ENCODE measurements around the gene NTSR1. TPM values are rescaled to one million over a fixed set of nuclear protein-coding genes. Genes with fewer than 3 reads are reported as not detected.

The NTSR1 gene
- total RNA-seq, 3 donors from 2014 or later: 0.08 TPM; not detected in 2

DNA sequence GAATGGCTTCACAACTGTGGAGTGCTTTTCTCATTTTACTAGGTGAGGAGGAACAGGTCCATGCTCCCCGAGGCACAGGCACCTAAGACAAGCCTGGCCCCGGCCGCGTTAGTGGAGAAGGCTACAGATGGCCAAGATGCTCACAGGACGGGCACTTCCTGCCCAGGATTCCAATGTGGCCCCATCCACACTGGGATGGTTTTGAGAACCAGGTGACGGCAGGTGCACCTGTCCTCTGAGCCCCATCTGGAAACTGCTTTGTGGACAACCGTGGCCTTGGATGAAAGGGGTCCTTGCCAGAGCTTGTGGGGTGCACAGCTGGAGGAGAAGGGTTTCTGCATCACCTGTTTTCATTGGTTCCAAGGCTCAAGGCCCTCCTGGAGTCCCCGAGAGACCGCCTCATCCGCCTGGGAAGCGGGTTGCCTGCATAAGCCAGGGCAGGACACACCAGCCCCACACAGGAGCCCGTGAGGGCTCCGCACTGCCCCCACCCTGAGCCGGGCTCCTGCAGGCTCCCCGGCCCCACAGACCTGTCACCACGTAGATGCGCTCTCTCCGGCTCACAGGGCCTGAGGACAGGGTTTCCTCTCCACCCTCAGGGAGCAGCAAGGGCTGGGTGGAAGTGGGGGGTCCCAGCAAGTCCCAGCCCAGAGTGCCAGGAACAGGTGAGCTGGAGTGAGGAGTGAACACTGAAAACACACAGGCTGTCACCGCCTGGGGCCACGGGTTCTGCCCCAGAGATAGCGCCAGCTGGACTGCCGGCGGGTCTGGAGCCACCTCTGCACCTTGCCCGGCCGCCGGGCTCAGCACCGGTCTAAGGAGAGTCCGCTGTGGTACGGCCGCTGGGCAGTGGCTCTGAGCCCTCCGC lies 18.3 kb downstream of the NTSR1 start:
- ATAC-seq: no peak
- Mint-ChIP-seq H3K36me3 (ENCODE audit: insufficient read depth) (no peaks in the 10 kb centered on the region), H3K27me3 (ENCODE audit: low read depth) (peaks cover 3% of the 10 kb centered on the region), H3K9me3 (no peaks in the 10 kb centered on the region), H3K4me3 (no peak overlapping the region), H3K4me1 (ENCODE audit: low read depth) (peaks cover 10% of the 10 kb centered on the region)
- no peak for DNase-seq

DNA sequence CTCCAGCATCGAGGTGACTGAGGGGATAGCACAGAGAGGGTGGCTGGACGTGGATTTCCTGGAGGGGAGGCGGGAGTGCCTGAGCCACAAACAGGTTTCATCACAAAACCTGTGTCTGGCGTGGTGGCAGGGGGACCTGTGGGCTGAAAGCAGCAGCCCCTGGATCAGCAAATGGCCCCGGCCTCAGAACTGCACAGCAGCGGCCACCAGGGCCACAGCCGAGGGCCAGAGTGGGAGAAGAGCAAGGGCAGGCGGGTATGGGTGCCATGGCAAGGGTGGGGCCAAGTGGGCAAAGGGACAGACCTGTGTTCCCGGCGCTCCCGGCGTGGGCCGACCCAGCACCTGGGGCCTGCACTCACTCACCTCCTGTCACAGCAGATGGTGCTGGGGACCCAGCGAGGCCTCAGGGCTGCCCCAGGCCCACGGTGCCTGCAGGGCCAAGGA lies 19.0 kb downstream of the NTSR1 start:
- Mint-ChIP-seq H3K9me3 (no peaks in the 10 kb centered on the region), H3K4me3 (no peak overlapping the region), H3K4me1 (ENCODE audit: low read depth) (peaks cover 7% of the 10 kb centered on the region), H3K27me3 (ENCODE audit: low read depth) (peaks cover 3% of the 10 kb centered on the region), H3K36me3 (ENCODE audit: insufficient read depth) (no peaks in the 10 kb centered on the region)
- DNase-seq (no peak), ATAC-seq (no peak)

DNA sequence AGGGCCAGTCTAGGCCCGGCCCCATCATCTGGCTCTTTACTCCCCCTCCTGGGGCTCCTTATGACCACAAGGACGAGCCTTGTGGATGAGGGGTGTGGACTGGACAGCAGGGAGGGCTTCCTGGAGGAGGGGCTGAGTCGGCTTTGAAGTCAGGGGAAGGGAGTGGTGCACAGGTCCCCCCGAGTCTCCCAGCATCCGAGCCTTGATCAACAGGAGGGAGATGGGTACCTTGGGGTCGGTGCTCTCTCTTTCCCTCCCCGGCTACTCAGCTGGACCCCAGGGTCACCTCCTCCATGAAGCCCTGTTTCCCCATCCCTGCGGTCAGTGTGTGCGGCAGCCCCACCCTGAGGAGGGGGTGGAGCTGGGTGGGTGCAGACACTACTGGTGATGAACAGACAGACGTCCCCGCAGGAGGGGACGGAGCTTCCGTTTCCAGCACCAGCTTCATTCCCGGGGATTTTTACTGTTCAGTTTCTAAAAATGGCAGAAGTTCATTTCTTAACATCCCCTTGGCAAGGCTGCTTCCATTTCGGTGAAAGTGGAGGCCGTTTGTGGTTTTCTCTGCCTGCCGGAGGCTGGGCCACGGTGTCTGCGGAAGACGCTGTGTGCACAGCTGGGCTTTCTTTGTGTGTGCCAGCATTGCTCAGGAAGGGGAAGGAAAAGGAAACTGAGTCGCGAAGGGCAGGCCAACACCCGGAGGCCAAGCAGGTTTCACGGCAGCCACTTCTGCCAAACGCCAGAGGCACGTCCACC lies 19.6 kb downstream of the NTSR1 start:
- DNase-seq (no peak), ATAC-seq (peak; percentile 32 to 35)
- Mint-ChIP-seq H3K4me1 (ENCODE audit: low read depth) (peaks cover 7% of the 10 kb centered on the region), H3K27me3 (ENCODE audit: low read depth) (peaks cover 3% of the 10 kb centered on the region), H3K36me3 (ENCODE audit: insufficient read depth) (no peaks in the 10 kb centered on the region), H3K4me3 (no peak overlapping the region), H3K9me3 (no peaks in the 10 kb centered on the region)

DNA sequence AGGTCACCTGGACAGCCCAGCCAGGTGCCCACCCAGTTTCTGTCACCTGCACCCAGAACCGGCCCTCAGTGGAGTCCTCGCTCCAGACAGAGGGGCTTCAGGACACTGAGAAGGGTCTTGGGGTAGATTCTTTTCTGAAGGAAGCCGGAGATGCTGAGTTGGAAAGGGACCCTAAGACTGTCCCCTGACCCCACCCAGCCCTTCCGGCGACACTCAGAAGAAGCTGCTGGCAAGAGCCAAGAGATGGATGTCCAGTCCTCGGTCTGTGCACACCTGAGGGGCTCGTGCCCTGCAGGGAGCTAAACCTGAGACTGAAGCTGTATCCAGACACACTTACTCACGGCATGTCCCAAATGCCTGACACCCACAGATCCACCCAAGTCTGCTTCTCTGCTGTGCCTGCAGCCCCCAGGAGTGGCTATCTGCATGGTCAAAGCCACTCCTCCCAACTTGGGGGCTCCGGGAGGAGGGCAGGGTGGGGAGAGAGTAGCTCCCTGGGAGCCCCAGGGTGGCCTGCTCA lies 20.2 kb downstream of the NTSR1 start:
- Mint-ChIP-seq H3K36me3 (ENCODE audit: insufficient read depth) (no peaks in the 10 kb centered on the region), H3K9me3 (no peaks in the 10 kb centered on the region), H3K27me3 (ENCODE audit: low read depth) (peaks cover 3% of the 10 kb centered on the region), H3K4me3 (no peak overlapping the region), H3K4me1 (ENCODE audit: low read depth) (peaks cover 7% of the 10 kb centered on the region)
- ATAC-seq (no peak), DNase-seq (no peak)

DNA sequence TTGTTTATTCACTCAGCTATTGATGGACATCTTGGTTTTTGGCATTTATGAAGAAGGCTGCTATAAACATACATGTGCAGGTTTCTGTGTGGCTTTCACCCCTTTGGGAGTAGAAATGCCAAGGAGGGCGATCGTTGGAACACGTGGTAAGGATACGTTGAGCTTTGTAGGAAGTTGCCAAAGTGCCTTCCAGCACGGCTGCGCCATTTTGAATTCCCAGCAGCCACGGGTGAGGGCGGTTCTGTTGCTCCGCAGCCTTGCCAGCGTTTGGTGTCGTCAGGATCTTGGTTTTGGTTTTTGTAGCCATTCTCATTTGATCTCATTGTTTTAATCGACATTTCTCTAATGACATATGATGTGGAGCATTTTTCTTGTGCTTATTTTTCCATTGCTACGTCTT lies 21.8 kb downstream of the NTSR1 start:
- H3K4me1 Mint-ChIP-seq (ENCODE audit: low read depth): peaks cover 10% of the 10 kb centered on the region
- ATAC-seq: no peak
- H3K27me3 Mint-ChIP-seq (ENCODE audit: low read depth): no peaks in the 10 kb centered on the region
- no peak overlapping the region for H3K4me3 Mint-ChIP-seq
- no peaks in the 10 kb centered on the region for H3K36me3 Mint-ChIP-seq (ENCODE audit: insufficient read depth)
- no peaks in the 10 kb centered on the region for H3K9me3 Mint-ChIP-seq
- DNase-seq: no peak

DNA sequence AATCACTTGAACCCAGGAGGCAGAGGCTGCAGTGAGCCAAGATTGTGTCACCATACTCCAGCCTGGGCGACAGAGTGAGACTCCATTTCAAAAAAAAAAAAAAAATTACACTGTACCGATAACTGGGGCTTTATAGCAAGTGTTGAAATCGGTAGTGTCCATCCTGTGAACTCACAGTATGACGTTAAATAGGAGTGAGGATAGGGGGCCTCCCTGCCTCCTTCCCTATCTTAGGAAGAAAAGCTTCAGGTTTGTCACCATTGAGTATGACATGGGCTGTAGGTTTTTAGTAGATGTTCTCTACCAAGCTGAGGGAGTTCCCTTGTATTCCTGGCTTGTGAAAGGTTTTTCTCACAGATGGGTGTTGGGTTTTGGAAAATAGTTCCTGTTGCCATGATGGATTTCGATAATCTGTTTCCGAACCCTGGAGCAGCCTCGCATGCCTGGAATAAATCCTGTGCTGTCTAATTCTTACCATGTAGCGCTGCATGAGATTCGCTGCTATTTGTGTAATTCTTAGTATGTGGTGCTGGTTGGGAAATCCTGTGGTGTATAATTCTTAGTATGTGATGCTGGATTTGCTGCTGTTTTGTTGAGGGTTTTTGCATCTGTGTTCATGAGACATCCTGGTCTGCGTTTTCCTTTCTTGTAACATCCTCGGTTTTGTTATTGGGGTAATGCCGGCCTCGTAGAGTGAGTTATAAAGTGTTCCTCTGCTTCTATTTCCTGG lies 23.6 kb downstream of the NTSR1 start:
- no peaks in the 10 kb centered on the region for H3K36me3 Mint-ChIP-seq (ENCODE audit: insufficient read depth)

DNA sequence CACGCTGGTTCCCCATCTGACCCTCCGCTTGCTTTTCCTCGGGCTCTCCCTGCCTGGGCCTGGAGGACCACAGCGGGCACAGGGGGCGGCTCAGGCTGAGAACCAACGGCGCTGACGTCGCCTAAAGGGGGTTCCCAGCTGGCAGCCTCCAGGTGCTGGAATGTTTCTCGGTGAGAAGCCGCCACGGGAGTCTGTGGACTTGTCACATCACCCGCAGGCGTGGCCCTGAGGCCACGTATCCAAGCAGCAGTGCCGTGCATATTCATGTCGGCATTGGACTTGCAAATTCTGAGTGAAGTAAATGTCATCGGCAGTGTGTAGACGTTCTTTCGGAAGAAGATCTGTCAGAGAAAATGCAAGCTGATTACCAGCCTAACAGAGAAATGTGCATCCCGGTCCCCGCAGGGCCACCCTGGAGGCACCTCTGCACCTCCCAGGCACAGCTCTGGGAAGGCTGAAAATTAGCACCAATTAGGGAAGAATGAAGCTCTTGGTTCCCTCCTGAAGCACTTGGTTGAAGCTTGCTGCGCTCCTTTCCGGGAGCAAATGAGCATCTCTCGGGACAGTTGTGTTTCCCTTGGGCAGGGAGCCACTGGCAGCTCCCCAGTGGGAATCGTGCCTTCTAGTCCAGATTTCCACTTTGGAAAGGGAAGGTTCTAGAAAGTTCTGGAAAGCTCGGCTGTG lies 24.3 kb downstream of the NTSR1 start:
- no peak for DNase-seq
- peaks cover 12% of the 10 kb centered on the region for H3K4me1 Mint-ChIP-seq (ENCODE audit: low read depth)
- H3K9me3 Mint-ChIP-seq: no peaks in the 10 kb centered on the region
- ATAC-seq: no peak
- no peaks in the 10 kb centered on the region for H3K36me3 Mint-ChIP-seq (ENCODE audit: insufficient read depth)
- H3K27me3 Mint-ChIP-seq (ENCODE audit: low read depth): no peaks in the 10 kb centered on the region
- no peak overlapping the region for H3K4me3 Mint-ChIP-seq

More for the DNA sequence above, 23.6 kb downstream of the NTSR1 start:
- H3K4me1 Mint-ChIP-seq (ENCODE audit: low read depth): peaks cover 13% of the 10 kb centered on the region
- no peak overlapping the region for H3K4me3 Mint-ChIP-seq
- no peaks in the 10 kb centered on the region for H3K27me3 Mint-ChIP-seq (ENCODE audit: low read depth)
- ATAC-seq (no peak), DNase-seq (no peak)
- H3K9me3 Mint-ChIP-seq: no peaks in the 10 kb centered on the region

DNA sequence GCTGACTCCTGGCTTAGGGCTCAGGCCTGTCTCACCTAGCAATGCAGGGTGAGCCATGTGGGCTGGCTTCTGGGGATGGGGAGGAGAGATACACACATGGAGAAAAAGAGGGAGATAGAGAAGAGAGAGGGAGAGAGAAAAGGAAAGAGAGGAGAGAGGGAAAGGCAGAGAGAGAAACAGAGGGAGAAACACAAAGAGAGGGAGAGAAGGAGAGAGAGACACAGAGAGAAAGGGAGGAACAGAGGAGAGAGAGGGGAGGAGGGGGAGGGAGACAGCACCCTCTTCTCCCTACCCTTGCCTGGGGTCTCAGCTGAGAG lies 24.8 kb downstream of the NTSR1 start:
- H3K4me1 Mint-ChIP-seq (ENCODE audit: low read depth): peaks cover 9% of the 10 kb centered on the region
- H3K27me3 Mint-ChIP-seq (ENCODE audit: low read depth): no peaks in the 10 kb centered on the region
- no peak overlapping the region for H3K4me3 Mint-ChIP-seq
- DNase-seq (no peak), ATAC-seq (no peak)
- H3K36me3 Mint-ChIP-seq (ENCODE audit: insufficient read depth): no peaks in the 10 kb centered on the region
- H3K9me3 Mint-ChIP-seq: no peaks in the 10 kb centered on the region

DNA sequence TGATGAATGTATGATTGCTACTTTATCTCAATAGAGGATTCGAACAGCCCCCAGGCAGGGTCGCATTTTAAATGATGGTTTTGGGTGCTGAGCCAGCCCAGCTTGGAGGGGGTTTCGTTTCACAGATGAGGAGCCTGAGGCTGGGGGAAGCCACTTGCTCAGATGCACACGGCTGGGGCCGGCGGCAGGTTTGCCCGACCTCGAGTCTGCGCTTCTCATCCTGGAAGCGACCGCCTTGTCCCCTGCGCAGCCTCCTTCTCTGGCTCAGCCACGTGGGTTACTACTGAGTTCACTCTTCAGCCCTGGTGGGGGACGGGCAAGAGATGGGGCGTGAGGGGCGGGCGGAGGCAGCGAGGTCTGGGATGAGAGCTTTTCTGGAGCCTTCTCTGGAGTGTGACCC lies 25.3 kb downstream of the NTSR1 start:
- no peak for ATAC-seq
- Mint-ChIP-seq H3K36me3 (ENCODE audit: insufficient read depth) (no peaks in the 10 kb centered on the region), H3K4me1 (ENCODE audit: low read depth) (peaks cover 12% of the 10 kb centered on the region), H3K4me3 (no peak overlapping the region), H3K9me3 (no peaks in the 10 kb centered on the region), H3K27me3 (ENCODE audit: low read depth) (no peaks in the 10 kb centered on the region)
- DNase-seq: no peak

DNA sequence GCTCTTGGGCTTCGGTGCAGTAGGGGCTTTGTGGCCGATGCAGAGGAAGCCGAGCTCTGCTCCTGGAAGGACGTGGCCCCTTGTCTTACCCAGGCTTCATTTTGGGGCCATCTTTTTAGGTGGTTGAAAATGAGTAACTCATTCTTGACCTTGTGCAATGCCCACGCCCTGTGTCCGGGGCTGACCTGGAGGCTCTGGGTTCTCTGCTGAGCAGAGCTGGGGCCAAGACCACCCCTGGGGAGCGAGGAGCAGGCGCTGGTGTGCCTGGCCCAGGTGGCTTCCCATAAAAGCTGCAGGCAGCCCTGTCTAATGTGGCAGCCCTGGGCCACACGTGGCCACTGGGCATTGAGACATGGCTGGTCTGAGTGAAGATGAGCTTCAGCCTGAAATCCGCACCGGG lies 25.7 kb downstream of the NTSR1 start:
- DNase-seq (no peak), ATAC-seq (no peak)
- no peaks in the 10 kb centered on the region for H3K36me3 Mint-ChIP-seq (ENCODE audit: insufficient read depth)
- H3K4me3 Mint-ChIP-seq: no peak overlapping the region
- H3K9me3 Mint-ChIP-seq: no peaks in the 10 kb centered on the region
- peaks cover 15% of the 10 kb centered on the region for H3K4me1 Mint-ChIP-seq (ENCODE audit: low read depth)
- no peaks in the 10 kb centered on the region for H3K27me3 Mint-ChIP-seq (ENCODE audit: low read depth)

DNA sequence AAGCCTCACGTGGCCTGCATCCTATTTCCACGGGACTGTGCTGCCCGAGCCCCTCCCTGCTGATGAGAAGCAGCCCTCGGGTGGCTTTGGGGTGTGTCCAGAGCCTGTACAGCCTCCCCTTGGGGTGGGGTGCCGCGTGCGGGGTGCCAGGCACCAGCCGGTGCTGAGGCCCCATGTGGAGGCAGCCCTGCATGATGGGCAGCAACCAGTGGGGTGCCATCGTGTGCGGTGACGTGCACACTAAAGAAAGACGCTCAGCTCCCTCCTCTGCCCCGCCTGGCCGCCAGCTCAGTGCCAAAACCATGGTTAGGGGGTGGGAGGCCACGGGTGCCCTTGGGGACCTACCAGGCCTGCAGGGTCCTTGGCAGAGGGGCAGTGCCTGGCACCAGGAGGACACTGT lies 26.2 kb downstream of the NTSR1 start:
- H3K36me3 Mint-ChIP-seq (ENCODE audit: insufficient read depth): no peaks in the 10 kb centered on the region
- H3K9me3 Mint-ChIP-seq: no peaks in the 10 kb centered on the region
- H3K4me3 Mint-ChIP-seq: no peak overlapping the region
- no peaks in the 10 kb centered on the region for H3K27me3 Mint-ChIP-seq (ENCODE audit: low read depth)
- peaks cover 21% of the 10 kb centered on the region for H3K4me1 Mint-ChIP-seq (ENCODE audit: low read depth)
- ATAC-seq: no peak
- no peak for DNase-seq

DNA sequence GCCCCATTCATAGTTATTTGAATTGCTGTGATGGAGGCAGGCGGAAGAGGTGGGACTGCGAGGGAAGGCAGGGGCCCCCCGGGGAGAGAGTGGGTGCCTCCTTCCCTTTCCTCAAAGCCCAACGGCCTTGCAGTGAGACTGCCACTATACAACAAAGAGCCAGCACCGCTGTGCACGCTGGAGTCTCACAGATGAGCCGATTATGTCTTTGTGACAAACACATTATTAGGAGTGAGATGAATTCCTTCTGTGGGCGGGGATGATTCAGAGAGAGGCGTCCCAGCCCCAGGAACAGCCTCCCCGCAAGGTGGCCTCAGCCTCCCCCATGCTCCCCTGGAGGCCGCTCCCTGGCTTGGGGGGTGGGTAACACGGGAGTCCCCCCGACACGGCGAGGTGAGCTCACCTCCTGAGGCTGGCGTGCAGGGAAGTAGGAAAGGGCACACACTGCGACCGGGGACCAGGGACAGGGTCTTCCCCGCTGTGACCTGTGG lies 26.7 kb downstream of the NTSR1 start:
- ATAC-seq: no peak
- Mint-ChIP-seq H3K4me3 (no peak overlapping the region), H3K27me3 (ENCODE audit: low read depth) (no peaks in the 10 kb centered on the region), H3K9me3 (no peaks in the 10 kb centered on the region), H3K36me3 (ENCODE audit: insufficient read depth) (no peaks in the 10 kb centered on the region), H3K4me1 (ENCODE audit: low read depth) (peaks cover 26% of the 10 kb centered on the region)
- peak; percentile 29 for DNase-seq

DNA sequence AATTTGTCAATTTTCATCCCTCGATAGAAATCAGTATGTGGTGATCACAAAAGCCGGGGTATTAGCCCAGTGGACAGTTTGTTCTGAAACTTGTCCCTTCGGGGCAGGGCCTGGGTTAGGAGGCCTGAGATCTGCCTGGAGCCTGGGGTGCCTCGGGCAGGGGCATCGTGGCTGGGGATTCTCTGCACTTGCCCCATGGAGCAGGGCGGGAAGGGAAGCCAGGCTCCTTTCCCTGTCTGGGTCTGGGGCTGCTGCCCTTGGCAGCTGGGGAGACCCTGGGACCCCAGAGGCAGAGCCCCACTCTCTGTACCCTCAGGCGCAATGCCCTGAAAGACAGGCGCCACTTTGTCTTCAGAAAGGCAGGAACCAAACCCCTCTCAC lies 27.4 kb downstream of the NTSR1 start:
- ATAC-seq (no peak), DNase-seq (no peak)
- Mint-ChIP-seq H3K36me3 (ENCODE audit: insufficient read depth) (no peaks in the 10 kb centered on the region), H3K4me3 (no peak overlapping the region), H3K4me1 (ENCODE audit: low read depth) (peaks cover 29% of the 10 kb centered on the region), H3K27me3 (ENCODE audit: low read depth) (no peaks in the 10 kb centered on the region), H3K9me3 (no peaks in the 10 kb centered on the region)
